Nasal cavity respiratory epithelium epithelial cell of viscerocranial mucosa (primary cell): ENCODE results near the gene TNFSF4. TPM values are rescaled to one million over a fixed set of nuclear protein-coding genes. Genes with fewer than 3 reads are reported as not detected.

Experiments used
- total RNA-seq: library from RNA; depleted of rRNA; stranded (reverse); fragments of >200 nt; gene quantifications from 2 replicates; pipeline ENCODE4 v1.2.3, GENCODE V29; 2014

The TNFSF4 gene, protein sequence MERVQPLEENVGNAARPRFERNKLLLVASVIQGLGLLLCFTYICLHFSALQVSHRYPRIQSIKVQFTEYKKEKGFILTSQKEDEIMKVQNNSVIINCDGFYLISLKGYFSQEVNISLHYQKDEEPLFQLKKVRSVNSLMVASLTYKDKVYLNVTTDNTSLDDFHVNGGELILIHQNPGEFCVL
- total RNA-seq: 0.34 and 1.4 TPM in 2 replicates

DNA sequence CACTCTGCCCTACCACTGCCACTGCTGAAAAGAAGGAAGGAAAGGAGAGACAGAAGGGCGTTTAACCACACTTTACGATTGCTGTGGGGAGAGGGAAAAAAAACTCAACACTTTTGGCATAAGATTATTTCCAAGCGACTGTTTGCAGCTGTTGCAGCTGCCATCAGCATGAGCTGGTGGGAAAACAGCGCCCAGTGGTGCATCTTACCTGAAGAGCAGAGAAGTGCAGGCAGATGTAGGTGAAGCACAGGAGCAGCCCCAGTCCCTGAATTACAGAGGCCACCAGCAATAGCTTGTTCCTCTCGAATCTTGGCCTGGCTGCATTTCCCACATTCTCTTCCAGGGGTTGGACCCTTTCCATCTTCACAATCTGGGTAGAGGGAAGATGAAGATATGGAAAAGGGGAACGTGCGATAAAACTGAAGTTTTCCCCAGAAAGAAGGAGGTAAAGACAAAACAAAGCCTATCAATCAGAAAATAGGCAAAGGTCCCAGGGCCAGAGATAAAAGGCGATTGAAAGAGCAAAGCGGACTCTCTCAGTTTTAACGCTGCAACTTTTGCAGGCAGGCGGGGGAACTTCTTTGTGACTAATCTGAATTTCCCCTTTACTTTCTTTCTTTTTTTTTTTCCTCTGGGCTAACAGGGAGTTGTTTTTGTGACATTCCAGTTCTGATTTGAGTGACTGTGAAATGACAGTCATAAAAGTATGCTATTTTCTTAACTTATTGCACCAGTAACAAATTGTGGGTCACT, at the start of gene TNFSF4:
Gene TNFSF4, minus strand, starts transcription at position 516 of the 753 bp plus-strand sequence. Its CDS starts 155 bp downstream, at position 361.

Other genes with a start within 250 kb of the TNFSF4 start
- under 0.01 TPM in 1 of 2 replicates, not detected in the other for gene TNFSF18, start 156.4 kb downstream of the TNFSF4 start, total RNA-seq